Suppressor macrophage (primary cell): ENCODE measurements around the gene PPP1R2B.

Source experiments
- DNase-seq, 4 experiments: peaks; one replicate each; pipeline ENCODE4 v3.0.0-alpha.2; 2020 to 2022

The PPP1R2B gene

GRCh38 chr5:156879665-156880285 is 29.7 kb downstream of the PPP1R2B start:
- no peak for DNase-seq

GRCh38 chr5:156883316-156883875 is 33.3 kb downstream of the PPP1R2B start:
- no peak for DNase-seq

- no peak for DNase-seq
These were observed 38.4 kb downstream of the PPP1R2B start for GRCh38 chr5:156888520-156888919.

DNA sequence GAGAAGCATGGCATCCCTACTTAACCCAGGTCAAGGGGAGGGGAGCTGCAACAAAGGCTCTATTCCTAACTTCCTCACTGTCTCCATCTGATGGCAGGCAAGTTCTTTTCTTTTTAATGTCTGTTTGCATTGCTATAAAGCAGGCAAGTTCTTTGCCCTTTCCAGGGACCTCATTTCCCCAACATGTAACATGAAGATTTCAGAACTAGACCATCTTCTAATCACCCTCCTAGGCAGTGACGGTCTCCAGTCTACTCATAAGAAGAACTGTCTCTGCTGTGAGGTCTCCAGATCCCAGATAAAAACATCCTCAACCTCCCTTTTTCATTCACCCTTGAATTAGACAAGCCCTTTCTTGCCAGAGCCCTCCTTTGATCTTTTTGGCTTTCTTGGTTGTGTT is 42.1 kb downstream of the PPP1R2B start:
- no peak for DNase-seq

DNA sequence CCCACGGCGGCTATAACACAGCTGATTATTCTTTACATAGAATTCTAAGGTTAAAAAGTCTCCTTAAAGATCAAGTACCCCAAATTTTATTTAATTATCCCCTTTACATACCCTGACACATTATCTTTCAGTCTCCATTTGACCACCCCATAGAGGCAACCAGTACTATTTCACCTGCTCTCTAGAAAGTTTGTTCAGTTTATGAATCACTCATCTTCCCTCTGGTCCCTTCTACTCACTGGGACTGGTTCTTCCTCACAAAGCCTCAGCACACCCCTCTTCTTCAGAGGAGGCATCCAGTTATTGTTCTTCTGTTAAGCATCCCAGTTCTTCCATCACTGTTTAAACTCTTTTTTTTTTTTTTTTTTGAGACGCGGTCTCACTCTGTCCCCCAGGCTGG is 42.8 kb downstream of the PPP1R2B start:
- no peak for DNase-seq

DNA sequence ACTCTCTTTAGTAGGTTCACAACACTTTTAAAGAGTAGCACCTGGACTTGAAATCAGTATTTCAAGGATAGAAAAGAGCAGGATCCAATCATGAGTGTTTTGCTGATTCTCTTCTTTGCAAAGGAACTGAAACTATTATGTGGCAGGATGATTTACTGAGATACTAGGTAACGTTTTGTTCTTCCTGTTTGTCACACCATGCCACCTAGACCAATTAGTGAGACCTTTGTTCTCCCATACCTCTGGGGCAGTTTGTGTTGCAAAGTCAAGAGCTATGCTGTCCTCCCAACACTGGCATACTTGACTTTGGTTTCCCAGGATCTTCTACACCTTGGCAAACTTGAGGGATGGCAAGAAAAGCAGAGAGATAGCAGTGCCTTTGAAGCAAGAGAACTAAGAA is 43.4 kb downstream of the PPP1R2B start:
- no peak for DNase-seq

- no peak for DNase-seq
These were observed 46.5 kb downstream of the PPP1R2B start for GRCh38 chr5:156896546-156896945.
